Stimulated activated CD4-positive, alpha-beta T cell treated with anti-CD3 and anti-CD28 coated beads, Interleukin-15, amount 100 ng/mL, for 24 hours (primary cell): ENCODE measurements around the gene HYDIN.
"Not testable (repeated sequence)": the region's sequence is repeated elsewhere in the genome, so short reads cannot be mapped to it uniquely, and the experiment has no call there.

Source experiments
- DNase-seq: peaks from one replicate; pipeline ENCODE4 v3.0.0-alpha.2; 2020

HYDIN gene

GRCh38 chr16:70984675-70985074 is 245.8 kb downstream of the HYDIN start:
- DNase-seq, result not testable (repeated sequence)

- not testable (repeated sequence) for DNase-seq
These were observed 262.2 kb downstream of the HYDIN start for GRCh38 chr16:70968332-70968731.

- not testable (repeated sequence) for DNase-seq
These were observed 270.4 kb downstream of the HYDIN start for GRCh38 chr16:70960169-70960568.

- not testable (repeated sequence) for DNase-seq
These were observed 275.6 kb downstream of the HYDIN start for GRCh38 chr16:70954922-70955321.

- DNase-seq, result not testable (repeated sequence)
These were observed 276.7 kb downstream of the HYDIN start for GRCh38 chr16:70953824-70954223.

GRCh38 chr16:70943551-70943950 is 287.0 kb downstream of the HYDIN start:
- not testable (repeated sequence) for DNase-seq

GRCh38 chr16:70939690-70940359 is 290.7 kb downstream of the HYDIN start:
- not testable (repeated sequence) for DNase-seq

GRCh38 chr16:70936781-70937525 is 293.6 kb downstream of the HYDIN start:
- not testable (repeated sequence) for DNase-seq

GRCh38 chr16:70935325-70935724 is 295.2 kb downstream of the HYDIN start:
- DNase-seq, result not testable (repeated sequence)

- DNase-seq, result not testable (repeated sequence)
These were observed 296.8 kb downstream of the HYDIN start for GRCh38 chr16:70933746-70934145.

- DNase-seq, result not testable (repeated sequence)
These were observed 299.8 kb downstream of the HYDIN start for GRCh38 chr16:70930757-70931156.

- DNase-seq, result not testable (repeated sequence)
These were observed 308.4 kb downstream of the HYDIN start for GRCh38 chr16:70922164-70922563.

- DNase-seq, result not testable (repeated sequence)
These were observed 309.9 kb downstream of the HYDIN start for GRCh38 chr16:70920661-70921060.

GRCh38 chr16:70888208-70888607 is 342.3 kb downstream of the HYDIN start:
- DNase-seq, result not testable (repeated sequence)

GRCh38 chr16:70884652-70885051 is 345.9 kb downstream of the HYDIN start:
- not testable (repeated sequence) for DNase-seq

- DNase-seq, result not testable (repeated sequence)
These were observed 348.2 kb downstream of the HYDIN start for GRCh38 chr16:70882311-70882710.

GRCh38 chr16:70877895-70878294 is 352.6 kb downstream of the HYDIN start:
- not testable (repeated sequence) for DNase-seq

- not testable (repeated sequence) for DNase-seq
These were observed 354.1 kb downstream of the HYDIN start for GRCh38 chr16:70876442-70876841.

- DNase-seq, result not testable (repeated sequence)
These were observed 365.8 kb downstream of the HYDIN start for GRCh38 chr16:70864698-70865097.

GRCh38 chr16:70861996-70862395 is 368.5 kb downstream of the HYDIN start:
- not testable (repeated sequence) for DNase-seq

GRCh38 chr16:70851299-70851698 is 379.2 kb downstream of the HYDIN start:
- not testable (repeated sequence) for DNase-seq

- not testable (repeated sequence) for DNase-seq
These were observed 406.9 kb downstream of the HYDIN start for GRCh38 chr16:70823498-70824118.

GRCh38 chr16:70822734-70823133 is 407.8 kb downstream of the HYDIN start:
- not testable (repeated sequence) for DNase-seq

GRCh38 chr16:70818088-70818487 is 412.4 kb downstream of the HYDIN start:
- not testable (repeated sequence) for DNase-seq
